Sciatic nerve (tissue), 2 donors: ENCODE data around the gene VSIR. TPM values are rescaled to one million over a fixed set of nuclear protein-coding genes. Genes with fewer than 3 reads are reported as not detected.
A peak's percentile ranks its signal among the peaks of the same experiment; 100 is the strongest.

ENCODE experiments used
- ATAC-seq: fragments of 200-7000 bp; cut with Tn5 transposase; one replicate; pipeline ENCODE4 v1.9.1; 2020; ENCODE audit warnings: mild to moderate bottlenecking, moderate library complexity
- DNase-seq: peaks from one replicate; pipeline ENCODE4 v3.0.0-alpha.2; 2020; ENCODE audit warnings: low spot score
- intact Hi-C: fragments of 100-400 bp; cut with DNase I; formaldehyde crosslinking; loops from one replicate; pipeline ENCODE4 v1.14.2; 2022
- total RNA-seq: library from RNA; stranded (reverse); fragmentation: NEBNext Ultra II Directional; extraction: Animal tissue kit (Norgen Biotek cat#: 25700); gene quantifications from one replicate; pipeline ENCODE4 v1.2.1, GENCODE V29; 2021
- donor health status: DM: no; HTN: no; CAD: no.
- donor health status: DM: no; HTN: no; CAD: no.

VSIR gene
- total RNA-seq, 1 donor from 2014 or later = 171 TPM

- no peak for DNase-seq
- no peak for ATAC-seq
Observed at GRCh38 chr10:71807557-71808510, 34.5 kb upstream of the VSIR start.

GRCh38 chr10:71806704-71807556 is 33.6 kb upstream of the VSIR start:
- intact Hi-C loops = no loop called here
- no peak for ATAC-seq
- no peak for DNase-seq

More at GRCh38 chr10:71807557-71808510, 34.5 kb upstream of the VSIR start:
- intact Hi-C loops = no loop called here

- intact Hi-C loops = no loop called here
- DNase-seq = no peak
- peak; percentile 77 for ATAC-seq
Observed at GRCh38 chr10:71805776-71806703, 32.7 kb upstream of the VSIR start.

GRCh38 chr10:71804077-71804476 is 30.8 kb upstream of the VSIR start:
- intact Hi-C loops = no loop called here

GRCh38 chr10:71802715-71803488 is 29.6 kb upstream of the VSIR start:
- intact Hi-C loops = no loop called here
- no peak for DNase-seq
- no peak for ATAC-seq

More at GRCh38 chr10:71804077-71804476, 30.8 kb upstream of the VSIR start:
- peak; percentile 51 for ATAC-seq
- no peak for DNase-seq

GRCh38 chr10:71802235-71802634 is 28.9 kb upstream of the VSIR start:
- intact Hi-C loops = no loop called here
- ATAC-seq (no peak), DNase-seq (no peak)

GRCh38 chr10:71801361-71801760 is 28.0 kb upstream of the VSIR start:
- DNase-seq = no peak
- intact Hi-C loops = no loop called here
- no peak for ATAC-seq

GRCh38 chr10:71799608-71800453 is 26.5 kb upstream of the VSIR start:
- intact Hi-C loops = no loop called here
- DNase-seq (no peak), ATAC-seq (no peak)

- intact Hi-C loops = no loop called here
- DNase-seq = no peak
- no peak for ATAC-seq
Observed at GRCh38 chr10:71799112-71799511, 25.8 kb upstream of the VSIR start.

- no peak for ATAC-seq
- intact Hi-C loops = no loop called here
- DNase-seq = no peak
Observed at GRCh38 chr10:71798308-71798624, 24.9 kb upstream of the VSIR start.

GRCh38 chr10:71797533-71798307 is 24.4 kb upstream of the VSIR start:
- ATAC-seq = peak; percentile 18
- no peak for DNase-seq
- intact Hi-C loops = no loop called here

- intact Hi-C loops = no loop called here
- no peak for DNase-seq
- ATAC-seq = no peak
Observed at GRCh38 chr10:71796749-71797405, 23.6 kb upstream of the VSIR start.

GRCh38 chr10:71795248-71795647 is 21.9 kb upstream of the VSIR start:
- DNase-seq = no peak
- no peak for ATAC-seq
- intact Hi-C loops = no loop called here

- DNase-seq (no peak), ATAC-seq (no peak)
- intact Hi-C loops = no loop called here
Observed at GRCh38 chr10:71790749-71791440, 17.6 kb upstream of the VSIR start.

- no peak for ATAC-seq
- intact Hi-C loops = no loop called here
- DNase-seq = no peak
Observed at GRCh38 chr10:71789871-71790270, 16.6 kb upstream of the VSIR start.

GRCh38 chr10:71788954-71789353 is 15.6 kb upstream of the VSIR start:
- no peak for DNase-seq
- intact Hi-C loops = no loop called here
- no peak for ATAC-seq
